Neuron (in vitro differentiated cells): ENCODE measurements around the gene RSAD1.

ENCODE experiments used
- H2AFZ ChIP-seq: one replicate; pipeline ENCODE4 v1.6.1; 2013; ENCODE audit warnings: low read depth, mild to moderate bottlenecking, inconsistent platforms, low read length, moderate library complexity
- H3K27me3 ChIP-seq: one replicate; pipeline ENCODE4 v1.6.1; 2013; ENCODE audit warnings: low read length; ENCODE audit not compliant: insufficient read depth
- H3K36me3 ChIP-seq: one replicate; pipeline ENCODE4 v1.6.1; 2013; ENCODE audit warnings: low read length; ENCODE audit not compliant: insufficient read depth
- H3K4me1 ChIP-seq: one replicate; pipeline ENCODE4 v1.6.1; 2013; ENCODE audit warnings: low read length; ENCODE audit not compliant: insufficient read depth
- H3K4me3 ChIP-seq: 2 replicates; pipeline ENCODE4 v1.5.1; 2013; ENCODE audit warnings: mild to moderate bottlenecking, low read length, moderate library complexity
- H3K9me3 ChIP-seq: one replicate; pipeline ENCODE4 v1.6.1; 2013; ENCODE audit warnings: low read length

Gene RSAD1

DNA sequence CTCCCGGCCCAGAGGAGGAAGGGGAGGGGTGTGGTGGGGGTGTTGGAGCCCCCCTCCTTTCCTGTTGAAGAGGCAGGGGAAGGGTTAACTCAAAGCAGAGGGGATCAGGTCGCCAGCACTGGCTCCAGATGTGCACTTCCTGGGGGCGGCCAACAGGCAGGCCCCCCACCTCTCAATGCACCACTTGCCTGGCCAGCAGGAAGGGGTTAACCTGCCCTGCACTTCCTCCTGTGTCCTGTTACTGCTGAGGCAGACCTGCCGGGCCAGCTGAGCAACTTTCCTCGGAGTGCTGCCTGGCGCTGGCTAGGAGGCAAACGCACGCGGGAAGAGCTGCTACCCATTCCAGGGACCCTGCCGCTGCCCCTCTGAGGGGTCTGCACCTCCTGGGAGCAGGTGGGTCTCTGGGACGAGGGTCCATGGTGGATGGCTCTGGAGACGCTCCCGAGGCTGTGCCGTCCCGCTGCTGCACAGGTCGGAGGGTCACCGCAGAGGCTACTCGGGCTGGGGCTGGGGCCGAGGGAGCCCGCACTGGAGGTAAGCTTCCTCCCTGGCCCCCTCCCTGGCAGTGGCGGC is 53.9 kb downstream of the RSAD1 start, which contains the start of gene EPN3:
Gene EPN3, plus strand, starts transcription at position 284 of the 573 bp plus-strand sequence. CDS start 3,822 bp downstream, outside the sequence.
- Histone ChIP-seq H3K36me3 (no peaks in the 10 kb centered on the region), H3K27me3 (peaks cover 66% of the 10 kb centered on the region), H3K9me3 (no peaks in the 10 kb centered on the region), H3K4me1 (peaks cover 15% of the 10 kb centered on the region), H3K4me3 (no peak within 1 kb of the TSS), H2AFZ (no peak within 1 kb of the TSS)

DNA sequence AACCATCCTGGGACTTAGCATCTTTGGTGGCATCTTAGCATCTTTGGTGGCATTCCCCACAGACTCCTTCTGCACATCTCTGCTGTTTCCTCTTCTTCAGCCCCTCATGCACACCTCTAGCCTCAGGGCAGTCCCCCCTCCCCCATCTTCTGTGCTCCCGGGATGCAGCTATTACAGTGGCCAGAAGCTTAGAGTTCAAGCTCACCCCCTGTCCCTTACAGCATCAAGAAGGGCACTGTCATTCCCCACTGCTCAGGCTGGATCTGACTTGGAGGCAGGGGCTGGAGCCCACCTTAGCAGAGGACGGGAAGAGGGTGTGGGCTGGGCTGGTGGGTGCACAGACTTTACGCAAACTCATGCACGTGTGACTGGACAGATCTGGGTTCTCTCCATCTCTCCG is 54.5 kb downstream of the RSAD1 start:
- H3K9me3 ChIP-seq = no peaks in the 10 kb centered on the region
- peaks cover 60% of the 10 kb centered on the region for H3K27me3 ChIP-seq
- no peak overlapping the region for H2AFZ ChIP-seq
- H3K4me1 ChIP-seq = peaks cover 17% of the 10 kb centered on the region
- H3K4me3 ChIP-seq = no peak overlapping the region
- no peaks in the 10 kb centered on the region for H3K36me3 ChIP-seq

DNA sequence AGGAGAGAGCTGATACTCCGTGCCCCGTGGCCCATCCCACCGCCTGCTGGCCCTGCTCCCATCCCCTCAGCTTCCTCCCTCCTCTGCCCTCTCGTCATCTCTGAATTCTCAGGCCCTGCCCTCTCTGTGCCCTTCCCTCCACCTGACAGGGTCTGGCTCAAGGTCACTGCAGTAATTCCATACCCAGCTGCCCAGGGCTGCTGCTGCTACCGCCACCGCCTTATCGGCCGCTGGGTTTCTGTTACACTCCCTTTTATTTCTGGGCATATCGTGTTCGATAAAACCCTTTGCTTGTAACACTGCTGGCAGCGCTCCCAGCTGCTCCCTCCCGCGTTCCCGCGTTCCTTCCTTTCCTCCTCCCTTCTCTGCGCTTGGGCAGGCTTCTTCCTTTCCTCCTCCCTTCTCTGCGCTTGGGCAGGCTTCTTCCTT is 55.1 kb downstream of the RSAD1 start:
- no peak overlapping the region for H2AFZ ChIP-seq
- no peaks in the 10 kb centered on the region for H3K36me3 ChIP-seq
- peaks cover 23% of the 10 kb centered on the region for H3K4me1 ChIP-seq
- H3K27me3 ChIP-seq = peaks cover 59% of the 10 kb centered on the region
- no peak overlapping the region for H3K4me3 ChIP-seq
- H3K9me3 ChIP-seq = no peaks in the 10 kb centered on the region

DNA sequence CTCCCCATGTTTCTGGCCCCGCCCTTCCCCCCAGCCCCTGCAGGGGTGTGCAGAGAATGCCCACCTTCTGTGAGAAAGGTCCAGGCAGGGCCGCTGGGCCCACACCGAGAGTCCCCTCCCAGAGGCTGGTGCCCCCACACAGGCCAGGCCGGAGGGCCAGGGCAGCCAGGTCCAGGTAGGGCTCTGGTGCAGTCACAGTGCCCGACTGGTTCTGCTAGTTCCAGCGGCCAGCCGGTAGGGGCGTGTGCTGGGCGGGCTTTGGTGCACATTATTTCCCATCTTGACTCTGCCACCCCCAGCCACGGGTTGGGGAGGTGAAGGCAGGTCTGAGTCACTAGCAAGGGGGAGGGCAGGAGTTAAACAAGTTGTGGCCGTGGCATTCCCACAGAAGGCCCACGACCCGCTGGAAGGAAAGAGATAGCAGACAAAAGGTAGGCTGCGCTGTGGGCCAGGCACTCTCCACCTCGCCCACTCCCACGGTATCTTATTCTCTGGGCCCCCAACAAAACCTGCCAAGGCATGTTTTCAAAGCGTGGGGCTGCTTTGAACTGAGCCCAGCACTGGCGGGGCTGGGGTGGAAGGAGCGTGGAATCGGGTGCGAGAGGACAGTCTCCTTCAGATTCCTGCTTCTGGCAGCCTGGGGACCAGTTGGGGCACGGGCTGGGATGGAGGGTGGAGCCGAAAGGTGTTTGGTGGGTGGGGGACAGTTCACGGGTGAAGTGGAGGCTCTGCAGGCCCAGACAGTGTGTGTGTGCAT is 55.7 kb downstream of the RSAD1 start:
- H3K27me3 ChIP-seq = peaks cover 56% of the 10 kb centered on the region

DNA sequence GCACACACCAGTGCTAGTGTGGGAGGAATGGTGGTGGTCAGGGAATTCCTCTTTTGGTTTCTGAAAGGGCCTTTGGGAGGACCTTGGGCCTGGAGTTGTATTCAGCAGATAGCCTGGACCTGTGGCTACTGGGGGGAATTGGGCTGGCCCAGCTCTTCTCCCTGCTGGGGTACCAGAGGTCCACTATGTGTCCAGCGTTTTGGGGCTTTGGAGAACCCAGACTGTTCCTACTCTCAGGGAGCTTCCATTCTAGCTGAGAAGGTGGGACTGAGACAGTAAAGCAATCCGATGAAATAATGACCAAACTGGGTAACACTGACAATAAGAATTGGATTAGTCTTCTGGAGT is 56.3 kb downstream of the RSAD1 start:
- H3K4me1 ChIP-seq = peaks cover 27% of the 10 kb centered on the region
- H3K9me3 ChIP-seq = no peaks in the 10 kb centered on the region
- no peak overlapping the region for H2AFZ ChIP-seq
- H3K4me3 ChIP-seq = no peak overlapping the region
- no peaks in the 10 kb centered on the region for H3K36me3 ChIP-seq
- peaks cover 52% of the 10 kb centered on the region for H3K27me3 ChIP-seq

More for the DNA sequence above, 55.7 kb downstream of the RSAD1 start:
- Histone ChIP-seq H3K4me1 (peaks cover 27% of the 10 kb centered on the region), H2AFZ (no peak overlapping the region), H3K9me3 (no peaks in the 10 kb centered on the region), H3K36me3 (no peaks in the 10 kb centered on the region), H3K4me3 (no peak overlapping the region)

DNA sequence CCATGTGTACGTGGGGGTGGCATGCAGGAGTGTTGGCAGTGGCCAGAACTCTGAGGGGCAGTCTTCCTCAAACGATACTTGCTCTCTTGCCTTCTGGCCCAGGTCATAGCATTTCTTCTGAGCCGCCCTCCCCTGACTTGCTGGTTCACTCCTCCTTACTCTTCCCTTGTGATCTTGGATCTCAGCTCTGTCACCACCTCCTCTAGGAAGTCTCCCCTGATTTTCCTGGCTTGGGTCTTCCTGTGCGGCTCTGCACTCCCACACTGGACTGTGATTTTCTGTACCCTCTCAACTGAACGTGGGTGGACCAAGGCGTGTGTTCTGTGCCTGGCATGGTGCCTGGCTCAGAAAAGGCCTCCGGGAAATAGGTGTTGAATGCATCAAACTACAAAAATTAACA is 56.7 kb downstream of the RSAD1 start:
- Histone ChIP-seq H3K36me3 (no peaks in the 10 kb centered on the region), H3K4me1 (peaks cover 27% of the 10 kb centered on the region), H2AFZ (no peak overlapping the region), H3K27me3 (peaks cover 52% of the 10 kb centered on the region), H3K9me3 (no peaks in the 10 kb centered on the region), H3K4me3 (no peak overlapping the region)
